Fibroblast of lung (primary cell): ENCODE measurements around the gene DAGLA.

ENCODE experiments used
- EZH2 ChIP-seq: IDR thresholded peaks from 2 replicates; pipeline ENCODE4 v1.5.1; 2012; ENCODE audit warnings: low read length, control low read depth, mild to moderate bottlenecking; ENCODE audit errors: missing control alignments
- TF ChIP-seq, protein P1 (sequence below), 2 donors: IDR thresholded peaks in 1 of 2; conservative IDR thresholded peaks in 1 of 2; 1 replicate in 1 of 2; 2 replicates in 1 of 2; pipeline ENCODE4 v1.5.1; 2011 to 2012; ENCODE audit warnings: low read length in 2 of 2, control low read depth in 1 of 2, inconsistent platforms in 1 of 2, low read depth in 1 of 2, mild to moderate bottlenecking in 1 of 2

DNA sequence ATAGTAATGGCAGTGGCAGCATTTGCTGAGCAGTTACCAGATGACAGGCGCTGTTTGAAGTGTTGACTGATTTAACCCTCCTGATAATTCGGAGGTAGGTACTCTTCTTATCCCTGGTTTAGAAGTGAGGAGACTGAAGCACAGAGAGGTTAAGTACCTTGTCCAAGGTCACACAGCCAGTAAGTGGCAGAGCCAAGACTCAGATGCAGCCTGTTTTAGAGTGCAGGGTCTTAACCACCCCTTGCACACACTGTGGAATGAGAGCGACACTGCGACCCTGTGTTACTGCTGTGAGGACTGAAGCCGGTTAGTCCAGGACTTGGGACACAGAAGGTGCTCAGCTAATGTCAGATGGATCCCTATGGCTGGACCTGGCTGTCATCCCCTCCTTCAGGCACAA, 34.7 kb downstream of the DAGLA start:
- TF ChIP-seq, protein P1, sequence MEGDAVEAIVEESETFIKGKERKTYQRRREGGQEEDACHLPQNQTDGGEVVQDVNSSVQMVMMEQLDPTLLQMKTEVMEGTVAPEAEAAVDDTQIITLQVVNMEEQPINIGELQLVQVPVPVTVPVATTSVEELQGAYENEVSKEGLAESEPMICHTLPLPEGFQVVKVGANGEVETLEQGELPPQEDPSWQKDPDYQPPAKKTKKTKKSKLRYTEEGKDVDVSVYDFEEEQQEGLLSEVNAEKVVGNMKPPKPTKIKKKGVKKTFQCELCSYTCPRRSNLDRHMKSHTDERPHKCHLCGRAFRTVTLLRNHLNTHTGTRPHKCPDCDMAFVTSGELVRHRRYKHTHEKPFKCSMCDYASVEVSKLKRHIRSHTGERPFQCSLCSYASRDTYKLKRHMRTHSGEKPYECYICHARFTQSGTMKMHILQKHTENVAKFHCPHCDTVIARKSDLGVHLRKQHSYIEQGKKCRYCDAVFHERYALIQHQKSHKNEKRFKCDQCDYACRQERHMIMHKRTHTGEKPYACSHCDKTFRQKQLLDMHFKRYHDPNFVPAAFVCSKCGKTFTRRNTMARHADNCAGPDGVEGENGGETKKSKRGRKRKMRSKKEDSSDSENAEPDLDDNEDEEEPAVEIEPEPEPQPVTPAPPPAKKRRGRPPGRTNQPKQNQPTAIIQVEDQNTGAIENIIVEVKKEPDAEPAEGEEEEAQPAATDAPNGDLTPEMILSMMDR (conservative IDR thresholded peaks at IDR 0.05 in 1 of 2, IDR thresholded peaks at IDR 0.05 in 1 of 2; ENCODE audit: low read depth in 1 of 2, low read length in 2 of 2): no peak
- no peak for TF ChIP-seq EZH2
